HL-60 (cell line): ENCODE measurements around the gene COPB1.

Source experiments
- DNase-seq, 2 experiments: peaks; one replicate each; pipeline ENCODE4 v3.0.0-alpha.2; 2010 to 2020; ENCODE audit warnings: low read depth in 1 of 2, low spot score in 1 of 2
- H3K27ac ChIP-seq: fragments of 250-450 bp; sonication (Bioruptor Pico); replicated peaks from 2 replicates; pipeline ENCODE4 v1.5.1; 2020; ENCODE audit warnings: mild to moderate bottlenecking, moderate library complexity
- H3K27me3 ChIP-seq: fragments of 250-450 bp; sonication (Bioruptor Pico); 2 replicates; pipeline ENCODE4 v1.5.1; 2021; ENCODE audit warnings: mild to moderate bottlenecking, moderate library complexity; ENCODE audit not compliant: insufficient read depth, poor library complexity, severe bottlenecking
- H3K4me3 ChIP-seq: replicated peaks from 2 replicates; pipeline ENCODE4 v1.5.1; 2011; ENCODE audit warnings: mild to moderate bottlenecking, control low read depth, low read length; ENCODE audit not compliant: insufficient read depth
- GABPA ChIP-seq: IDR thresholded peaks from 2 replicates; pipeline ENCODE4 v1.6.1; 2012; ENCODE audit warnings: low read depth
- POLR2AphosphoS5 ChIP-seq: IDR thresholded peaks from 2 replicates; pipeline ENCODE4 v1.6.1; 2012; ENCODE audit warnings: low read depth
- REST ChIP-seq: IDR thresholded peaks from 2 replicates; pipeline ENCODE4 v1.6.1; 2012; ENCODE audit warnings: low read depth; ENCODE audit not compliant: insufficient replicate concordance
- SPI1 ChIP-seq: IDR thresholded peaks from 2 replicates; pipeline ENCODE4 v1.6.1; 2012; ENCODE audit warnings: low read depth, mild to moderate bottlenecking, borderline replicate concordance
- TF ChIP-seq, protein P1 (sequence below): IDR thresholded peaks from one replicate; pipeline ENCODE4 v1.5.1; 2011; ENCODE audit warnings: low read length, control low read depth, inconsistent platforms; ENCODE audit not compliant: insufficient read depth

The COPB1 gene

DNA sequence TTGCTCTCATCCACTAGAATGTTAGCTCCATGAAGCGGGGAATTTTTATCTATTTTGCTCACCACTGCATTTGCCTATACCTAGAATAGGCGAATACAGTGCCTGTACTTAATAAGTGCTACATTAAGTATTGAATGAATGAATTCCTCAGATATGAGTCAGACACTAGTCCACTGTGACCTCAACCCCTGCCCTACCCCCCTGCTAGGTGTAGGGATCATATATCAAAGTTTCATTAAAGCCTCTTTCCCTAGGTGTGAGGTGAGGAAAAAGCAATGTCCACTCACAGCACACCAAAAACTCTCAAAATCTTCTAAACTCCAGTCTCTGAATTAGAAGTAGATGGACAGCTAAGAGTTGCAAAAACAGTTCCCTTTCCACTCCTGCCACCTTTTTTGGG lies 30.3 kb upstream of the COPB1 start:
- no peak for DNase-seq
- Histone ChIP-seq H3K27ac (no peak overlapping the region), H3K4me3 (no peak overlapping the region), H3K27me3 (no peaks in the 10 kb centered on the region)
- TF ChIP-seq POLR2AphosphoS5 (no peak), REST (no peak), GABPA (no peak)
- TF ChIP-seq, protein P1, sequence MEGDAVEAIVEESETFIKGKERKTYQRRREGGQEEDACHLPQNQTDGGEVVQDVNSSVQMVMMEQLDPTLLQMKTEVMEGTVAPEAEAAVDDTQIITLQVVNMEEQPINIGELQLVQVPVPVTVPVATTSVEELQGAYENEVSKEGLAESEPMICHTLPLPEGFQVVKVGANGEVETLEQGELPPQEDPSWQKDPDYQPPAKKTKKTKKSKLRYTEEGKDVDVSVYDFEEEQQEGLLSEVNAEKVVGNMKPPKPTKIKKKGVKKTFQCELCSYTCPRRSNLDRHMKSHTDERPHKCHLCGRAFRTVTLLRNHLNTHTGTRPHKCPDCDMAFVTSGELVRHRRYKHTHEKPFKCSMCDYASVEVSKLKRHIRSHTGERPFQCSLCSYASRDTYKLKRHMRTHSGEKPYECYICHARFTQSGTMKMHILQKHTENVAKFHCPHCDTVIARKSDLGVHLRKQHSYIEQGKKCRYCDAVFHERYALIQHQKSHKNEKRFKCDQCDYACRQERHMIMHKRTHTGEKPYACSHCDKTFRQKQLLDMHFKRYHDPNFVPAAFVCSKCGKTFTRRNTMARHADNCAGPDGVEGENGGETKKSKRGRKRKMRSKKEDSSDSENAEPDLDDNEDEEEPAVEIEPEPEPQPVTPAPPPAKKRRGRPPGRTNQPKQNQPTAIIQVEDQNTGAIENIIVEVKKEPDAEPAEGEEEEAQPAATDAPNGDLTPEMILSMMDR: no peak

- Histone ChIP-seq H3K4me3 (no peak overlapping the region), H3K27ac (no peak overlapping the region), H3K27me3 (no peaks in the 10 kb centered on the region)
- no peak for TF ChIP-seq SPI1
- TF ChIP-seq POLR2AphosphoS5: no peak
- TF ChIP-seq GABPA: no peak
- no peak for TF ChIP-seq REST
- TF ChIP-seq, protein P1: no peak
- DNase-seq: no peak
These were observed 29.7 kb upstream of the COPB1 start for GRCh38 chr11:14529321-14529720.

DNA sequence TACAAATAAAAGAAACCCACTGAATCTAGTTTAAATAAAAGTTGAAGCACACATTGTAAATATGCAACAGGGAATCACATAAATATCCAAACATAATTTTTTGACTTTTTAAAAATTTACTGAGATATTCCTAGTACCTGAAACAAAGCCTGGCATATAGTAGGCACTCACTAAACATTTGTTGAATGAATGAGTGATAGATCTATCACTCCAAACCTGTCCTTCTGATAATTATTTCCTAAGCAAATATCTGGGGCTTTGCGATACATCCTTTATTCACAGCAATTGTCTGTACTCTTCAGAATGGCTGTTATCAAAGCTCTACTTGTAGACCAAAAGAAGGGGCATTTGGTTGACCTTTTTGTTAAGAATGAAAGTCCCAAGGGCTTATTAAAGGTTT lies 23.2 kb upstream of the COPB1 start:
- Histone ChIP-seq H3K27ac (no peak overlapping the region), H3K4me3 (no peak overlapping the region), H3K27me3 (no peaks in the 10 kb centered on the region)
- DNase-seq: no peak
- TF ChIP-seq REST (no peak), GABPA (no peak), POLR2AphosphoS5 (no peak), SPI1 (no peak)
- TF ChIP-seq, protein P1: no peak
